ENCODE results near the gene RTN4RL1. TPM values are rescaled to one million over a fixed set of nuclear protein-coding genes. Genes with fewer than 3 reads are reported as not detected.

Gene RTN4RL1
- total and polyA plus RNA-seq, 9 of the 15 experiments (the other 6 are each of a cell fraction or from before 2014, with no cell fraction given): 0.04 to 0.06 (median 0.04) TPM; not detected in 5

DNA sequence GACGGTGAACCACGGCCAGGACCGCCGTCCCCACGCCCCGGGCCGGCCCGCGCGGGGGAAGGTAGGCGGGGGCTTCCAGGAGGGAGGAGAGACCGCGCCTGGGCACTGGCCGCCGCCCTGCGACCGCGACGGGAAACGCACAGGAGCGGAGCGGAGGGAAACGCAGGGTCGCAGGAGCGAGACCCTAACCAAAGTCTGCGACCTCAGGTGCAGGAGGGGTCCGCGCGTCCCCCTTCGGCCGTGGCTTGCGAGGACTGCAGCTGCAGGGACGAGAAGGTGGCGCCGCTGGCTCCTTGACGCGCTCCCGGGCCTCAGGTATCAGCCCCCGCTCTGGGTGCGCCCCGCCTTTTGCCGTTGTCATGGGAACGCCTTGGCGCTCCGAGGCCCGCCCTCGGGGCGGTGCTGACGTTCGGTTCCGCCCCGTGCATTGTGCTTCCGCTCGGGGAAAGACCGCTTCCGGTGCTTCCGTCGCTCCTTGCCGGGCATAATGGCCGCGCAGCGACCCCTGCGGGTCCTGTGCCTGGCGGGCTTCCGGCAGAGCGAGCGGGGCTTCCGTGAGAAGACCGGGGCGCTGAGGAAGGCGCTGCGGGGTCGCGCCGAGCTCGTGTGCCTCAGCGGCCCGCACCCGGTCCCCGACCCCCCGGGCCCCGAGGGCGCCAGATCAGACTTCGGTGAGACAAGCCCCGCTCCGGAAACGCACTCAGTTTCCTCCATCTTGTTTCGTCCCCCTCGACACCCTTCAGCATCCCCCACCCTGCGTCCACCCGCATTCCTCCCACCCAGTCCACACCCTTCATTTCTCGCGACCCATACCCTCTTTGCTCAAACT is 16.6 kb upstream of the RTN4RL1 start, which contains the start of gene OVCA2 (continued):
- peak; percentile 81 for TF ChIP-seq TBP (optimal IDR thresholded peaks at IDR 0.05; ENCODE audit: low read depth, low read length)
- no peak for TF ChIP-seq ELF2 (CRISPR knock-in tag; IDR thresholded peaks at IDR 0.05)
- no peak for TF ChIP-seq CREB5 (CRISPR knock-in tag; IDR thresholded peaks at IDR 0.05)
- TF ChIP-seq ZNF407 (IDR thresholded peaks at IDR 0.05; ENCODE audit: low read depth): no peak
- TF ChIP-seq MXD1 (CRISPR knock-in tag; IDR thresholded peaks at IDR 0.05; ENCODE audit: borderline replicate concordance, poor library complexity, severe bottlenecking): no peak
- TF ChIP-seq ETV1 (tag; conservative IDR thresholded peaks at IDR 0.05; ENCODE audit: low read depth): peak; percentile 74
- TF ChIP-seq ADNP (tag; IDR thresholded peaks at IDR 0.05): no peak
- TF ChIP-seq CHD1 (IDR thresholded peaks at IDR 0.05; ENCODE audit: low read length): no peak
- peak; percentile 46 for TF ChIP-seq ZFX (CRISPR knock-in tag; IDR thresholded peaks at IDR 0.05)
- no peak for TF ChIP-seq NCOA2 (IDR thresholded peaks at IDR 0.05; ENCODE audit: partially characterized antibody in 2 of 2)
- TF ChIP-seq PHF20 (IDR thresholded peaks at IDR 0.05; ENCODE audit: partially characterized antibody): peak; percentile 51
- peak; percentile 80 for TF ChIP-seq POLR2A (conservative IDR thresholded peaks at IDR 0.05)
- no peak for TF ChIP-seq SNRNP70 (optimal IDR thresholded peaks at IDR 0.05; ENCODE audit: low read depth, low read length)
- 0 out of 2 replicates have a peak, but pooled peaks have one; percentile 52 for TF ChIP-seq FOXJ2 (tag; IDR thresholded peaks at IDR 0.05)
- TF ChIP-seq HMG20B (CRISPR knock-in tag; IDR thresholded peaks at IDR 0.05): no peak
- TF ChIP-seq NR2F6 (CRISPR knock-in tag; IDR thresholded peaks at IDR 0.05): no peak
- TF ChIP-seq ZNF134 (CRISPR knock-in tag; conservative IDR thresholded peaks at IDR 0.05): no peak
- no peak for TF ChIP-seq PURB (CRISPR knock-in tag; IDR thresholded peaks at IDR 0.05; ENCODE audit: low read depth)
